ENCODE data around the gene BMP6.

Gene BMP6

GRCh38 chr6:7907159-7907558 lies 181.3 kb downstream of the BMP6 start:
- DNase-seq = no peak

GRCh38 chr6:7909323-7910276 lies 183.7 kb downstream of the BMP6 start:
- DNase-seq = peak; percentile 0

- DNase-seq = no peak
Observed at GRCh38 chr6:7910298-7910653, 184.4 kb downstream of the BMP6 start.

- DNase-seq = no peak
Observed at GRCh38 chr6:7910654-7911344, 184.9 kb downstream of the BMP6 start, which contains the start of gene TXNDC5. TSS of gene TXNDC5 (minus strand) at chr6:7910788. CDS start at chr6:7910776, 12 bp downstream.

GRCh38 chr6:7911345-7911725 lies 185.4 kb downstream of the BMP6 start:
- peak; percentile 4 for DNase-seq

- no peak for DNase-seq
Observed at GRCh38 chr6:7912024-7912423, 186.1 kb downstream of the BMP6 start.

GRCh38 chr6:7912736-7913517 lies 187.0 kb downstream of the BMP6 start:
- DNase-seq = no peak

GRCh38 chr6:7914311-7914710 lies 188.4 kb downstream of the BMP6 start:
- no peak for DNase-seq

- no peak for DNase-seq
Observed at GRCh38 chr6:7914991-7915789, 189.3 kb downstream of the BMP6 start.

- DNase-seq = no peak
Observed at GRCh38 chr6:7916959-7917358, 191.1 kb downstream of the BMP6 start.

GRCh38 chr6:7917729-7918128 lies 191.8 kb downstream of the BMP6 start:
- no peak for DNase-seq

- DNase-seq = no peak
Observed at GRCh38 chr6:7918403-7918802, 192.5 kb downstream of the BMP6 start.

- no peak for DNase-seq
Observed at GRCh38 chr6:7919871-7920270, 194.0 kb downstream of the BMP6 start.

- no peak for DNase-seq
Observed at GRCh38 chr6:7920425-7920824, 194.5 kb downstream of the BMP6 start.

GRCh38 chr6:7921046-7921445 lies 195.1 kb downstream of the BMP6 start:
- DNase-seq = no peak

GRCh38 chr6:7921632-7922092 lies 195.8 kb downstream of the BMP6 start:
- DNase-seq = no peak

GRCh38 chr6:7922596-7922995 lies 196.7 kb downstream of the BMP6 start:
- DNase-seq = no peak

- DNase-seq = no peak
Observed at GRCh38 chr6:7924867-7925266, 199.0 kb downstream of the BMP6 start.

Measured in DMS79 treated with DMSO at 0.1 percent for 48 hours (cell line).